Mesenteric fat pad (tissue), 1 donor: ENCODE results near the gene YIPF2. TPM values are rescaled to one million over a fixed set of nuclear protein-coding genes. Genes with fewer than 3 reads are reported as not detected.
"Not testable (repeated sequence)": the region's sequence is repeated elsewhere in the genome, so short reads cannot be mapped to it uniquely, and the experiment has no call there.

Experiments used
- DNase-seq: peaks from one replicate; pipeline ENCODE4 v3.0.0-alpha.2; 2020; ENCODE audit warnings: low spot score
- total RNA-seq: library from RNA; stranded (reverse); fragmentation: NEBNext Ultra II Directional; extraction: Animal tissue kit (Norgen Biotek cat#: 25700); gene quantifications from one replicate; pipeline ENCODE4 v1.2.1, GENCODE V29; 2021
- donor health status: DM: yes; HTN: yes; CAD: no.

Gene YIPF2
- total RNA-seq, 1 donor from 2014 or later, result 28.4 TPM

- DNase-seq, result no peak
Observed at GRCh38 chr19:10878253-10878652, 50.2 kb downstream of the YIPF2 start.

GRCh38 chr19:10877608-10878007 is 50.8 kb downstream of the YIPF2 start:
- not testable (repeated sequence) for DNase-seq

- no peak for DNase-seq
Observed at GRCh38 chr19:10876459-10877240, 51.8 kb downstream of the YIPF2 start.

- DNase-seq, result no peak
Observed at GRCh38 chr19:10874024-10874423, 54.4 kb downstream of the YIPF2 start.

GRCh38 chr19:10872546-10873107 is 55.8 kb downstream of the YIPF2 start:
- DNase-seq, result no peak

Other genes starting within 250 kb of the YIPF2 start
- gene QTRT1, start 227.2 kb downstream of the YIPF2 start, total RNA-seq, result 45.9 TPM
- 134 TPM for gene DNM2, start 210.6 kb downstream of the YIPF2 start, total RNA-seq
- 24.9 TPM for gene TMED1, start 92.4 kb downstream of the YIPF2 start, total RNA-seq
- 4.4 TPM for gene C19orf38, start 80.2 kb downstream of the YIPF2 start, total RNA-seq
- 37.2 TPM for gene CARM1, start 57.1 kb downstream of the YIPF2 start, total RNA-seq
- 14.4 TPM for gene TIMM29, start 172 bp upstream of the YIPF2 start, total RNA-seq
- gene SMARCA4, start 32.4 kb upstream of the YIPF2 start, total RNA-seq, result 70.7 TPM
- 109 TPM for gene LDLR, start 160.8 kb upstream of the YIPF2 start, total RNA-seq
- 0.77 TPM for gene SPC24, start 227.1 kb upstream of the YIPF2 start, total RNA-seq